HepG2 (cell line): Measurements from ENCODE around the gene USP12. TPM values are rescaled to one million over a fixed set of nuclear protein-coding genes. Genes with fewer than 3 reads are reported as not detected.

ENCODE experiments used
- AKAP8 ChIP-seq: sonication (generic); formaldehyde crosslinking; IDR thresholded peaks from 2 replicates; pipeline ENCODE4 v1.5.1; 2020; ENCODE audit warnings: mild to moderate bottlenecking, missing genetic modification reagents
- ARID3A ChIP-seq: IDR thresholded peaks from 2 replicates; pipeline ENCODE4 v1.6.1; 2012; ENCODE audit warnings: low read depth, low read length, improper control_type of control experiment
- ASH2L ChIP-seq: fragments of 300-600, 200-600 bp; sonication (generic); IDR thresholded peaks from 2 replicates; pipeline ENCODE4 v1.7.0; 2017; ENCODE audit warnings: low read depth, mild to moderate bottlenecking, moderate library complexity, mixed read lengths, low read length; ENCODE audit not compliant: insufficient read length
- EHMT2 ChIP-seq: fragments of 200-600 bp; sonication (generic); IDR thresholded peaks from 2 replicates; pipeline ENCODE4 v1.7.0; 2017; ENCODE audit warnings: antibody characterized with exemption, low read depth, low read length, borderline replicate concordance
- ETS1 ChIP-seq: sonication (generic); formaldehyde crosslinking; IDR thresholded peaks from 2 replicates; pipeline ENCODE4 v1.4.0; 2020; ENCODE audit warnings: missing genetic modification reagents
- GATA4 ChIP-seq: sonication (generic); IDR thresholded peaks from 2 replicates; pipeline ENCODE4 v1.6.1; 2016; ENCODE audit warnings: antibody characterized with exemption, low read depth, borderline replicate concordance
- GATAD2A ChIP-seq: IDR thresholded peaks from 2 replicates; pipeline ENCODE4 v1.6.1; 2016
- HNF4A ChIP-seq: sonication (generic); formaldehyde crosslinking; IDR thresholded peaks from 2 replicates; pipeline ENCODE4 v1.4.0; 2020; ENCODE audit warnings: missing genetic modification reagents
- PAXIP1 ChIP-seq: sonication (generic); formaldehyde crosslinking; conservative IDR thresholded peaks from 2 replicates; pipeline ENCODE4 v1.4.0; 2020; ENCODE audit warnings: mild to moderate bottlenecking, missing genetic modification reagents, moderate library complexity
- PRDM10 ChIP-seq: sonication (generic); formaldehyde crosslinking; IDR thresholded peaks from 2 replicates; pipeline ENCODE4 v1.4.0; 2020; ENCODE audit warnings: low read depth, missing genetic modification reagents
- SMARCC2 ChIP-seq: fragments of 450-650 bp; IDR thresholded peaks from 2 replicates; pipeline ENCODE4 v1.6.1; 2017; ENCODE audit warnings: antibody characterized with exemption, mild to moderate bottlenecking
- ZBTB21 ChIP-seq: sonication (generic); formaldehyde crosslinking; IDR thresholded peaks from 2 replicates; pipeline ENCODE4 v1.4.0; 2020; ENCODE audit warnings: missing genetic modification reagents
- ZFP62 ChIP-seq: sonication (generic); formaldehyde crosslinking; IDR thresholded peaks from 2 replicates; pipeline ENCODE4 v1.4.0; 2020; ENCODE audit warnings: missing genetic modification reagents
- ZFYVE20 ChIP-seq: sonication (generic); formaldehyde crosslinking; IDR thresholded peaks from 2 replicates; pipeline ENCODE4 v1.8.0; 2023; ENCODE audit warnings: low read depth, mild to moderate bottlenecking, moderate library complexity, missing genetic modification reagents, borderline replicate concordance
- ZGPAT ChIP-seq: IDR thresholded peaks from 2 replicates; pipeline ENCODE4 v1.6.1; 2016; ENCODE audit warnings: mild to moderate bottlenecking
- ZNF672 ChIP-seq: sonication (generic); formaldehyde crosslinking; IDR thresholded peaks from 2 replicates; pipeline ENCODE4 v1.8.1; 2022; ENCODE audit warnings: missing genetic modification reagents
- ZNF841 ChIP-seq: sonication (generic); formaldehyde crosslinking; IDR thresholded peaks from 2 replicates; pipeline ENCODE4 v1.8.1; 2023; ENCODE audit warnings: missing genetic modification reagents, borderline replicate concordance
- polyA plus RNA-seq, 8 experiments: library from polyadenylated mRNA; depleted of rRNA in 3 of 8; stranded (reverse) in 7 of 8; unstranded in 1 of 8; fragments of >200 nt; fragmentation: Illumina TruSeq in 4 of 8; extraction: Trizol in 4 of 8; gene quantifications; 2 replicates each; pipeline versions ENCODE4 v1.2.1 to v1.2.3, GENCODE V29; 2011 to 2016; ENCODE audit warnings: low read depth in 4 of 8, missing spikeins in 1 of 8, mixed read lengths in 1 of 8; ENCODE audit not compliant: insufficient read depth in 1 of 8
- total RNA-seq, 5 experiments: library from RNA; depleted of rRNA; stranded (reverse); fragments of >200 nt; fragmentation: Illumina TruSeq; extraction: Trizol; gene quantifications; 2 replicates each; pipeline ENCODE4 v1.2.3, GENCODE V29; 2016; ENCODE audit warnings: low read depth in 1 of 5

Gene USP12
- total and polyA plus RNA-seq, 2 of the 13 experiments (the other 11 are each of a cell fraction or from before 2014, with no cell fraction given) = 9.8 to 19.5 TPM

- TF ChIP-seq PAXIP1 (CRISPR knock-in tag) (0 out of 2 replicates have a peak, but pooled peaks have one; percentile 21), ZBTB21 (CRISPR knock-in tag) (no peak), EHMT2 (peak; percentile 71; the same call in 1 of the 2 replicates), ASH2L (peak; percentile 59), GATA4 (no peak), ETS1 (CRISPR knock-in tag) (no peak), ZNF672 (CRISPR knock-in tag) (no peak), ZFYVE20 (CRISPR knock-in tag) (no peak), ARID3A (peak; percentile 66), HNF4A (CRISPR knock-in tag) (peak; percentile 56), ZGPAT (CRISPR knock-in tag) (no peak), ZFP62 (CRISPR knock-in tag) (no peak), PRDM10 (CRISPR knock-in tag) (no peak), ZNF841 (CRISPR knock-in tag) (no peak), AKAP8 (CRISPR knock-in tag) (no peak), SMARCC2 (no peak), GATAD2A (CRISPR knock-in tag) (peak; percentile 32; the same call in 1 of the 2 replicates)
- TF ChIP-seq, all 625 proteins: peak for 10
These were observed 19.6 kb downstream of the USP12 start (continued) for GRCh38 chr13:27151798-27152599.
